Karpas-422 (cell line): ENCODE data around the gene ZNF217. TPM values are rescaled to one million over a fixed set of nuclear protein-coding genes. Genes with fewer than 3 reads are reported as not detected.
"Not testable (repeated sequence)": the region's sequence is repeated elsewhere in the genome, so short reads cannot be mapped to it uniquely, and the experiment has no call there.

ENCODE experiments used
- DNase-seq: peaks from one replicate; pipeline ENCODE4 v3.0.0-alpha.2; 2015
- H2AFZ ChIP-seq: fragments of 200-600 bp; sonication (generic); 2 replicates; pipeline ENCODE4 v1.6.1; 2014; ENCODE audit warnings: antibody characterized with exemption, low read length, mixed read lengths
- H3K27ac ChIP-seq: fragments of 200-600 bp; sonication (generic); 2 replicates; pipeline ENCODE4 v1.5.1; 2014; ENCODE audit warnings: mild to moderate bottlenecking, low read length, moderate library complexity
- H3K27me3 ChIP-seq: fragments of 200-600 bp; sonication (generic); 2 replicates; pipeline ENCODE4 v1.6.1; 2014; ENCODE audit warnings: low read length, mixed read lengths
- H3K36me3 ChIP-seq: fragments of 200-600 bp; sonication (generic); 2 replicates; pipeline ENCODE4 v1.6.1; 2014; ENCODE audit warnings: low read length, mixed read lengths; ENCODE audit not compliant: insufficient read depth
- H3K4me1 ChIP-seq: fragments of 200-600 bp; sonication (generic); 2 replicates; pipeline ENCODE4 v1.6.1; 2014; ENCODE audit warnings: mild to moderate bottlenecking, low read length, mixed read lengths
- H3K4me2 ChIP-seq: fragments of 200-600 bp; sonication (generic); 2 replicates; pipeline ENCODE4 v1.6.1; 2014; ENCODE audit warnings: low read length, low read depth, mild to moderate bottlenecking; ENCODE audit not compliant: poor library complexity, severe bottlenecking
- H3K4me3 ChIP-seq: fragments of 200-600 bp; sonication (generic); 2 replicates; pipeline ENCODE4 v1.5.1; 2014; ENCODE audit warnings: mild to moderate bottlenecking, antibody characterized with exemption, low read length, mixed read lengths
- H3K79me2 ChIP-seq: fragments of 200-600 bp; sonication (generic); 2 replicates; pipeline ENCODE4 v1.6.1; 2014; ENCODE audit warnings: mild to moderate bottlenecking, low read length, mixed read lengths
- H3K9ac ChIP-seq: fragments of 200-600 bp; sonication (generic); 2 replicates; pipeline ENCODE4 v1.6.0; 2014; ENCODE audit warnings: low read length
- H3K9me2 ChIP-seq: fragments of 200-600 bp; sonication (generic), shearing (Covaris generic); replicated peaks from 2 replicates; pipeline ENCODE4 v1.6.0; 2014; ENCODE audit warnings: mild to moderate bottlenecking, low read length, moderate library complexity; ENCODE audit not compliant: insufficient read depth
- H3K9me3 ChIP-seq: fragments of 300-700, 200-600 bp; sonication (generic); 2 replicates; pipeline ENCODE4 v1.6.1; 2014; ENCODE audit warnings: low read length, mixed read lengths
- H4K20me1 ChIP-seq: fragments of 200-600 bp; sonication (generic); 2 replicates; pipeline ENCODE4 v1.6.1; 2014; ENCODE audit warnings: mild to moderate bottlenecking, antibody characterized with exemption, low read length, low read depth; ENCODE audit not compliant: insufficient read depth
- total RNA-seq: library from RNA; depleted of rRNA; stranded (reverse); fragments of >200 nt; shearing (Covaris generic); gene quantifications from 2 replicates; pipeline ENCODE4 v1.2.3, GENCODE V29; 2014; ENCODE audit warnings: low replicate concordance

Gene ZNF217
- total RNA-seq, 1 experiment from 2014 or later: 2.2 TPM

GRCh38 chr20:53591206-53591741, 2.4 kb downstream of the ZNF217 start:
- not testable (repeated sequence) for H4K20me1 ChIP-seq, H3K36me3 ChIP-seq, H3K9me3 ChIP-seq, H3K27me3 ChIP-seq, H2AFZ ChIP-seq, H3K79me2 ChIP-seq, H3K9me2 ChIP-seq, H3K9ac ChIP-seq, H3K4me3 ChIP-seq, DNase-seq
- Histone ChIP-seq H3K4me1 (peaks cover 26% of the 10 kb centered on the region), H3K27ac (peak overlapping the region; percentile 61), H3K4me2 (peak overlapping the region; percentile 41)

- H3K4me3 ChIP-seq, H3K9me3 ChIP-seq, H3K36me3 ChIP-seq, H2AFZ ChIP-seq, H3K27me3 ChIP-seq, H3K9ac ChIP-seq, DNase-seq, H3K79me2 ChIP-seq, H4K20me1 ChIP-seq, H3K9me2 ChIP-seq: not testable (repeated sequence)
- Histone ChIP-seq H3K4me2 (peak overlapping the region; percentile 41), H3K4me1 (peaks cover 26% of the 10 kb centered on the region), H3K27ac (peak overlapping the region; percentile 61; the same call in 1 of the 2 replicates)
Measured at GRCh38 chr20:53590608-53591007, 3.0 kb downstream of the ZNF217 start.

- H3K9ac ChIP-seq, H3K9me3 ChIP-seq, H3K36me3 ChIP-seq, H3K27ac ChIP-seq, DNase-seq, H3K4me3 ChIP-seq, H3K79me2 ChIP-seq, H3K27me3 ChIP-seq, H4K20me1 ChIP-seq, H3K9me2 ChIP-seq, H2AFZ ChIP-seq: not testable (repeated sequence)
- peak overlapping the region; percentile 19 for H3K4me2 ChIP-seq
- peaks cover 26% of the 10 kb centered on the region for H3K4me1 ChIP-seq
Measured at GRCh38 chr20:53590122-53590521, 3.5 kb downstream of the ZNF217 start.

- peak overlapping the region; percentile 19 for H3K4me2 ChIP-seq
- H3K9me2 ChIP-seq, H3K9me3 ChIP-seq, H3K9ac ChIP-seq, H3K4me3 ChIP-seq, H2AFZ ChIP-seq, H3K27me3 ChIP-seq, H3K79me2 ChIP-seq, H3K27ac ChIP-seq, H4K20me1 ChIP-seq, H3K36me3 ChIP-seq: not testable (repeated sequence)
- DNase-seq: peak; percentile 57
- H3K4me1 ChIP-seq: peaks cover 22% of the 10 kb centered on the region
Measured at GRCh38 chr20:53589321-53590065, 4.1 kb downstream of the ZNF217 start.

- H2AFZ ChIP-seq, H4K20me1 ChIP-seq, H3K9me3 ChIP-seq, DNase-seq, H3K9me2 ChIP-seq, H3K4me3 ChIP-seq, H3K9ac ChIP-seq, H3K27ac ChIP-seq, H3K36me3 ChIP-seq, H3K27me3 ChIP-seq, H3K4me2 ChIP-seq, H3K79me2 ChIP-seq: not testable (repeated sequence)
- H3K4me1 ChIP-seq: peaks cover 18% of the 10 kb centered on the region
Measured at GRCh38 chr20:53587157-53587703, 6.4 kb downstream of the ZNF217 start.

- peaks cover 18% of the 10 kb centered on the region for H3K4me1 ChIP-seq
- DNase-seq: no peak
- H3K9ac ChIP-seq: no peak overlapping the region
- no peak overlapping the region for H3K4me3 ChIP-seq
- H4K20me1 ChIP-seq: no peaks in the 10 kb centered on the region
- H3K9me3 ChIP-seq: no peaks in the 10 kb centered on the region
- no peak overlapping the region for H3K27ac ChIP-seq
- H3K36me3 ChIP-seq: no peaks in the 10 kb centered on the region
- no peaks in the 10 kb centered on the region for H3K9me2 ChIP-seq
- H3K79me2 ChIP-seq: no peaks in the 10 kb centered on the region
- no peak overlapping the region for H2AFZ ChIP-seq
- no peak overlapping the region for H3K4me2 ChIP-seq
- no peaks in the 10 kb centered on the region for H3K27me3 ChIP-seq
Measured at GRCh38 chr20:53586640-53587039, 7.0 kb downstream of the ZNF217 start.

GRCh38 chr20:53585910-53586309, 7.7 kb downstream of the ZNF217 start:
- H3K9me2 ChIP-seq, H3K4me3 ChIP-seq, DNase-seq, H2AFZ ChIP-seq, H3K4me2 ChIP-seq, H3K9ac ChIP-seq, H4K20me1 ChIP-seq, H3K27ac ChIP-seq, H3K27me3 ChIP-seq, H3K9me3 ChIP-seq, H3K79me2 ChIP-seq, H3K36me3 ChIP-seq: not testable (repeated sequence)
- H3K4me1 ChIP-seq: peaks cover 13% of the 10 kb centered on the region

GRCh38 chr20:53585004-53585569, 8.6 kb downstream of the ZNF217 start:
- not testable (repeated sequence) for H3K36me3 ChIP-seq, H3K9ac ChIP-seq, H3K9me3 ChIP-seq, H3K4me1 ChIP-seq, DNase-seq, H4K20me1 ChIP-seq, H3K4me3 ChIP-seq, H3K4me2 ChIP-seq, H2AFZ ChIP-seq, H3K27ac ChIP-seq, H3K79me2 ChIP-seq, H3K27me3 ChIP-seq, H3K9me2 ChIP-seq
